ENCODE results near the gene NFKBIZ. TPM values are rescaled to one million over a fixed set of nuclear protein-coding genes. Genes with fewer than 3 reads are reported as not detected.
A peak's percentile ranks its signal among the peaks of the same experiment; 100 is the strongest.

NFKBIZ gene
- total RNA-seq, 1 donor from 2014 or later = 54.1 TPM

- DNase-seq (ENCODE audit: extremely low spot score, unreplicated experiment) = no peak
- Mint-ChIP-seq H3K9me3 (no peaks in the 10 kb centered on the region), H3K36me3 (peaks cover 7% of the 10 kb centered on the region), H3K27me3 (no peaks in the 10 kb centered on the region), H3K27ac (no peak overlapping the region), H3K4me1 (ENCODE audit: unreplicated experiment) (peaks cover 12% of the 10 kb centered on the region), H3K4me3 (no peak overlapping the region)
- no peak for TF ChIP-seq CTCF (conservative IDR thresholded peaks at IDR 0.05)
Observed at GRCh38 chr3:101840066-101840465, 9.2 kb upstream of the NFKBIZ start.

- no peak for DNase-seq (ENCODE audit: extremely low spot score, unreplicated experiment)
- Mint-ChIP-seq H3K9me3 (no peaks in the 10 kb centered on the region), H3K36me3 (peaks cover 3% of the 10 kb centered on the region), H3K27ac (no peak overlapping the region), H3K4me1 (ENCODE audit: unreplicated experiment) (peaks cover 4% of the 10 kb centered on the region), H3K27me3 (no peaks in the 10 kb centered on the region), H3K4me3 (no peak overlapping the region)
- TF ChIP-seq CTCF (conservative IDR thresholded peaks at IDR 0.05) = no peak
Observed at GRCh38 chr3:101842245-101842934, 6.9 kb upstream of the NFKBIZ start.

- Mint-ChIP-seq H3K4me3 (no peak overlapping the region), H3K27ac (no peak overlapping the region), H3K36me3 (peaks cover 3% of the 10 kb centered on the region), H3K4me1 (ENCODE audit: unreplicated experiment) (peaks cover 4% of the 10 kb centered on the region), H3K27me3 (no peaks in the 10 kb centered on the region), H3K9me3 (no peaks in the 10 kb centered on the region)
- TF ChIP-seq CTCF (conservative IDR thresholded peaks at IDR 0.05) = no peak
- no peak for DNase-seq (ENCODE audit: extremely low spot score, unreplicated experiment)
Observed at GRCh38 chr3:101842935-101843330, 6.4 kb upstream of the NFKBIZ start.

GRCh38 chr3:101845425-101845824 lies 3.9 kb upstream of the NFKBIZ start:
- no peak overlapping the region for H3K4me3 Mint-ChIP-seq
- no peaks in the 10 kb centered on the region for H3K27me3 Mint-ChIP-seq
- peaks cover 12% of the 10 kb centered on the region for H3K4me1 Mint-ChIP-seq (ENCODE audit: unreplicated experiment)
- TF ChIP-seq CTCF (conservative IDR thresholded peaks at IDR 0.05) = no peak
- no peak for DNase-seq (ENCODE audit: extremely low spot score, unreplicated experiment)
- H3K36me3 Mint-ChIP-seq = peaks cover 3% of the 10 kb centered on the region
- H3K9me3 Mint-ChIP-seq = no peaks in the 10 kb centered on the region
- H3K27ac Mint-ChIP-seq = no peak overlapping the region

- no peaks in the 10 kb centered on the region for H3K27me3 Mint-ChIP-seq
- no peak for TF ChIP-seq CTCF (conservative IDR thresholded peaks at IDR 0.05)
- no peak overlapping the region for H3K4me3 Mint-ChIP-seq
- H3K4me1 Mint-ChIP-seq (ENCODE audit: unreplicated experiment) = peaks cover 21% of the 10 kb centered on the region
- no peak for DNase-seq (ENCODE audit: extremely low spot score, unreplicated experiment)
- peak overlapping the region; percentile 96 for H3K27ac Mint-ChIP-seq
- H3K9me3 Mint-ChIP-seq = no peaks in the 10 kb centered on the region
- peaks cover 16% of the 10 kb centered on the region for H3K36me3 Mint-ChIP-seq
Observed at GRCh38 chr3:101846709-101847108, 2.6 kb upstream of the NFKBIZ start.
